ENCODE data around the gene AIF1L. TPM values are rescaled to one million over a fixed set of nuclear protein-coding genes. Genes with fewer than 3 reads are reported as not detected.

Gene AIF1L
- total and polyA plus RNA-seq, 2 donors (not counting 1 experiment from before 2014, with no cell fraction given) = not detected

DNA sequence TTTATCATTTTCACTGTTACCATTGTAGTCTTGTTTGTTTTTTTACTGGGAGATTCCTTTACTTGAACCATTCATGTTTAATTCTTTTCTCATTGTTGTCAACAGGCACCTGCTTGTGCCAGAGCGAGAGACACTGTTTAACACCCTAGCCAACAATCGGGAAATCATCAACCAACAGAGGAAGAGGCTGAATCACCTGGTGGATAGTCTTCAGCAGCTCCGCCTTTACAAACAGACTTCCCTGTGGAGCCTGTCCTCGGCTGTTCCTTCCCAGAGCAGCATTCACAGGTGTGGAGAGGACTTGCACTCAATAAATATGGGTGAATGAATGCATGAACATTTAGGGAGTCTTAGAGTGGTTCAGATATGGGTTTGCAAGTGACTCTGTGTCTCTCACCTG is 66.6 kb downstream of the AIF1L start:
- no peak overlapping the region for H3K27ac Mint-ChIP-seq

DNA sequence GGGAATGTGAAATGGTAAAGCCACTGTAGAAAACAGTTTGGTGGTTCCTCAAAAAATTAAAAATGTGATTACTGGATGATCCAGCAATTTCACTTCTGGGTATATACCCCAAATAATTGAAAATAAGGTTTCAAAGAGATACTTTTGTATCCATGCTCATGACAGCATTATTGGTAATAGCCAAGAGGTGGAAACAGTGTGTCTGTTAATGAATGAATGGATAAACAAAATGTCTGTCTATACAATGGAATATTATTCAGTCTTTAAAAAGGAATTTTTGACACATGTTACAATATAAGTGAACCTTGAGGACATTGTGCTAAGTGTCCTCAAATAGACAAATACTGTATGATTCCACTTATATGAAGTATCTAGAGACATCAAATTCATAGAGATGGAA is 69.2 kb downstream of the AIF1L start:
- Histone ChIP-seq H3K79me2 (ENCODE audit: control insufficient read depth, insufficient read depth, low read length) (peaks cover 14% of the 10 kb centered on the region), H3K9ac (ENCODE audit: low read length) (no peak overlapping the region), H3K9me3 (ENCODE audit: control extremely low read depth in 1 of 3, control insufficient read depth in 2 of 3, insufficient read depth in 1 of 3, low read length in 2 of 3) (no peaks in the 10 kb centered on the region), H4K20me1 (ENCODE audit: control insufficient read depth, insufficient read depth, low read length, poor library complexity, severe bottlenecking) (no peaks in the 10 kb centered on the region), H3K4me3 (ENCODE audit: control extremely low read depth in 1 of 5, extremely low read depth in 1 of 5, insufficient read depth in 1 of 5, low read depth in 2 of 5, low read length in 4 of 5) (no peak overlapping the region), H3K27me3 (replicated peaks in 1 of 4; ENCODE audit: control extremely low read depth in 1 of 4, control insufficient read depth in 3 of 4, insufficient read depth in 4 of 4, low read length in 3 of 4) (no peaks in the 10 kb centered on the region), H3K36me3 (replicated peaks in 1 of 2; ENCODE audit: control extremely low read depth in 1 of 2, control insufficient read depth in 1 of 2, extremely low read depth in 1 of 2, insufficient read depth in 2 of 2, low read length in 1 of 2) (peaks cover 14 to 77% of the 10 kb centered on the region in 2 experiments), H3K27ac (ENCODE audit: low read length in 2 of 2) (no peak overlapping the region), H3K4me1 (ENCODE audit: control insufficient read depth in 2 of 2, insufficient read depth in 2 of 2, low read length in 2 of 2) (no peaks in the 10 kb centered on the region), H3K4me2 (replicated peaks; ENCODE audit: low read depth, low read length, poor library complexity, severe bottlenecking) (no peak overlapping the region), H2AFZ (ENCODE audit: insufficient read depth, low read depth, low read length, poor library complexity, severe bottlenecking) (no peak overlapping the region)
- H3K27ac Mint-ChIP-seq = peak overlapping the region; percentile 5
- CTCF ChIA-PET = interaction anchor here (1.1 kb wide), 1 partner anchor 170 kb away, joined by 4 read pairs; no protein-coding TSS in a partner anchor
- intact Hi-C loops (cut with micrococcal nuclease) = no loop called here
- no peak for ATAC-seq (ENCODE audit: low read depth)
- no peak for DNase-seq
- TF ChIP-seq EZH2 (IDR thresholded peaks at IDR 0.05; ENCODE audit: borderline replicate concordance, insufficient read depth, low read depth, low read length, poor library complexity, severe bottlenecking) = no peak
- TF ChIP-seq, protein P1, sequence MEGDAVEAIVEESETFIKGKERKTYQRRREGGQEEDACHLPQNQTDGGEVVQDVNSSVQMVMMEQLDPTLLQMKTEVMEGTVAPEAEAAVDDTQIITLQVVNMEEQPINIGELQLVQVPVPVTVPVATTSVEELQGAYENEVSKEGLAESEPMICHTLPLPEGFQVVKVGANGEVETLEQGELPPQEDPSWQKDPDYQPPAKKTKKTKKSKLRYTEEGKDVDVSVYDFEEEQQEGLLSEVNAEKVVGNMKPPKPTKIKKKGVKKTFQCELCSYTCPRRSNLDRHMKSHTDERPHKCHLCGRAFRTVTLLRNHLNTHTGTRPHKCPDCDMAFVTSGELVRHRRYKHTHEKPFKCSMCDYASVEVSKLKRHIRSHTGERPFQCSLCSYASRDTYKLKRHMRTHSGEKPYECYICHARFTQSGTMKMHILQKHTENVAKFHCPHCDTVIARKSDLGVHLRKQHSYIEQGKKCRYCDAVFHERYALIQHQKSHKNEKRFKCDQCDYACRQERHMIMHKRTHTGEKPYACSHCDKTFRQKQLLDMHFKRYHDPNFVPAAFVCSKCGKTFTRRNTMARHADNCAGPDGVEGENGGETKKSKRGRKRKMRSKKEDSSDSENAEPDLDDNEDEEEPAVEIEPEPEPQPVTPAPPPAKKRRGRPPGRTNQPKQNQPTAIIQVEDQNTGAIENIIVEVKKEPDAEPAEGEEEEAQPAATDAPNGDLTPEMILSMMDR (IDR thresholded peaks at IDR 0.05) = no peak
- H3K27me3 Mint-ChIP-seq = no peaks in the 10 kb centered on the region
- no peak overlapping the region for H3K4me3 Mint-ChIP-seq
- no peaks in the 10 kb centered on the region for H3K9me3 Mint-ChIP-seq (ENCODE audit: insufficient read depth)
- no peaks in the 10 kb centered on the region for H3K4me1 Mint-ChIP-seq
- POLR2A ChIA-PET = interaction anchor here (0.5 kb wide), 1 partner anchor 298 kb away, joined by 3 read pairs; no protein-coding TSS in a partner anchor

More for the DNA sequence above, 66.6 kb downstream of the AIF1L start:
- Mint-ChIP-seq H3K4me1 (no peaks in the 10 kb centered on the region), H3K4me3 (no peak overlapping the region), H3K27me3 (no peaks in the 10 kb centered on the region), H3K9me3 (ENCODE audit: insufficient read depth) (no peaks in the 10 kb centered on the region)
- H3K9me3 ChIP-seq (ENCODE audit: control extremely low read depth in 1 of 3, control insufficient read depth in 2 of 3, insufficient read depth in 1 of 3, low read length in 2 of 3) = no peaks in the 10 kb centered on the region
- no peak overlapping the region for H3K9ac ChIP-seq (ENCODE audit: low read length)
- ATAC-seq (ENCODE audit: low read depth) (no peak), DNase-seq (no peak)
- 100% methylated on average over 3 of the region's 4 CpGs for WGBS (ENCODE audit: insufficient coverage)
- intact Hi-C loops (cut with micrococcal nuclease) = no loop called here
- H3K4me2 ChIP-seq (replicated peaks; ENCODE audit: low read depth, low read length, poor library complexity, severe bottlenecking) = no peak overlapping the region
- H3K4me1 ChIP-seq (ENCODE audit: control insufficient read depth in 2 of 2, insufficient read depth in 2 of 2, low read length in 2 of 2) = no peaks in the 10 kb centered on the region
- peaks cover 20 to 78% of the 10 kb centered on the region in 2 experiments for H3K36me3 ChIP-seq (replicated peaks in 1 of 2; ENCODE audit: control extremely low read depth in 1 of 2, control insufficient read depth in 1 of 2, extremely low read depth in 1 of 2, insufficient read depth in 2 of 2, low read length in 1 of 2)
- no peak overlapping the region for H3K4me3 ChIP-seq (ENCODE audit: control extremely low read depth in 1 of 5, extremely low read depth in 1 of 5, insufficient read depth in 1 of 5, low read depth in 2 of 5, low read length in 4 of 5)
- H4K20me1 ChIP-seq (ENCODE audit: control insufficient read depth, insufficient read depth, low read length, poor library complexity, severe bottlenecking) = no peaks in the 10 kb centered on the region
- no peak for TF ChIP-seq EZH2 (IDR thresholded peaks at IDR 0.05; ENCODE audit: borderline replicate concordance, insufficient read depth, low read depth, low read length, poor library complexity, severe bottlenecking)
- TF ChIP-seq, protein P1 (IDR thresholded peaks at IDR 0.05) = no peak
- H2AFZ ChIP-seq (ENCODE audit: insufficient read depth, low read depth, low read length, poor library complexity, severe bottlenecking) = no peak overlapping the region
- ChIA-PET POLR2A (no interaction called here), CTCF (interaction anchor here (0.7 kb wide), 1 partner anchor 850 kb away, joined by 3 read pairs; no protein-coding TSS in a partner anchor)
- no peaks in the 10 kb centered on the region for H3K27me3 ChIP-seq (replicated peaks in 1 of 4; ENCODE audit: control extremely low read depth in 1 of 4, control insufficient read depth in 3 of 4, insufficient read depth in 4 of 4, low read length in 3 of 4)
- peaks cover 18% of the 10 kb centered on the region for H3K79me2 ChIP-seq (ENCODE audit: control insufficient read depth, insufficient read depth, low read length)
- no peak overlapping the region for H3K27ac ChIP-seq (ENCODE audit: low read length in 2 of 2)
